Bronchial epithelial cell (primary cell): ENCODE measurements around the gene ANO9. TPM values are rescaled to one million over a fixed set of nuclear protein-coding genes. Genes with fewer than 3 reads are reported as not detected.

ENCODE experiments used
- DNase-seq: peaks from one replicate; pipeline ENCODE4 v3.0.0-alpha.2; 2010; ENCODE audit warnings: low read depth
- FAIRE-seq: peaks from 2 replicates; lab custom pipeline; 2011; peaks lifted over from hg19 to GRCh38; lab: Jason Lieb, UNC
- H3K27me3 ChIP-seq: 2 replicates; pipeline ENCODE4 v1.5.1; 2011; ENCODE audit warnings: low read length; ENCODE audit not compliant: control insufficient read depth, insufficient read depth
- H3K36me3 ChIP-seq: 2 replicates; pipeline ENCODE4 v1.5.1; 2011; ENCODE audit warnings: low read length; ENCODE audit not compliant: control insufficient read depth, insufficient read depth
- H3K4me3 ChIP-seq: 2 replicates; pipeline ENCODE4 v1.5.1; 2011; ENCODE audit warnings: mild to moderate bottlenecking, low read depth, low read length, control low read depth
- CTCF ChIP-seq: IDR thresholded peaks from 2 replicates; pipeline ENCODE4 v1.5.1; 2011; ENCODE audit warnings: mild to moderate bottlenecking, moderate library complexity, low read length, control low read depth, inconsistent platforms; ENCODE audit not compliant: insufficient read depth, severe bottlenecking
- total RNA-seq: library from RNA; depleted of rRNA; stranded (reverse); fragments of >200 nt; gene quantifications from 2 replicates; pipeline ENCODE4 v1.2.1, GENCODE V29; 2014

ANO9 gene
- total RNA-seq, 1 donor from 2014 or later = 9.2 TPM

GRCh38 chr11:442611-443081 lies 835 bp upstream of the ANO9 start:
- FAIRE-seq (no peak), DNase-seq (no peak)
- Histone ChIP-seq H3K27me3 (no peaks in the 10 kb centered on the region), H3K4me3 (no peak overlapping the region), H3K36me3 (no peaks in the 10 kb centered on the region)
- TF ChIP-seq CTCF = no peak

GRCh38 chr11:441043-441417 lies 781 bp downstream of the ANO9 start:
- Histone ChIP-seq H3K4me3 (peak overlapping the region; percentile 60), H3K27me3 (no peaks in the 10 kb centered on the region), H3K36me3 (no peaks in the 10 kb centered on the region)
- no peak for TF ChIP-seq CTCF
- no peak for DNase-seq
- FAIRE-seq = no peak

- no peak overlapping the region for H3K4me3 ChIP-seq
- no peak for FAIRE-seq
- H3K27me3 ChIP-seq = no peaks in the 10 kb centered on the region
- TF ChIP-seq CTCF = peak; percentile 7
- DNase-seq = no peak
- H3K36me3 ChIP-seq = no peaks in the 10 kb centered on the region
Observed at GRCh38 chr11:440065-441042, 1.5 kb downstream of the ANO9 start.

- H3K27me3 ChIP-seq = no peaks in the 10 kb centered on the region
- no peak overlapping the region for H3K4me3 ChIP-seq
- no peak for DNase-seq
- no peak for TF ChIP-seq CTCF
- no peaks in the 10 kb centered on the region for H3K36me3 ChIP-seq
- no peak for FAIRE-seq
Observed at GRCh38 chr11:439315-440064, 2.3 kb downstream of the ANO9 start.

GRCh38 chr11:438101-438844 lies 3.5 kb downstream of the ANO9 start:
- no peak for DNase-seq
- no peak for TF ChIP-seq CTCF
- FAIRE-seq = no peak
- no peak overlapping the region for H3K4me3 ChIP-seq
- no peaks in the 10 kb centered on the region for H3K36me3 ChIP-seq
- H3K27me3 ChIP-seq = no peaks in the 10 kb centered on the region
